NOMO-1 treated with DMSO at 0.1 percent for 48 hours (cell line): ENCODE data around the gene STK32B.

Experiments used
- DNase-seq: peaks from one replicate; lab custom pipeline; 2025; ENCODE audit not compliant: unreplicated experiment; lab: John Stamatoyannopoulos, UW

The STK32B gene

GRCh38 chr4:5503336-5503936 is 452.2 kb downstream of the STK32B start:
- no peak for DNase-seq

DNA sequence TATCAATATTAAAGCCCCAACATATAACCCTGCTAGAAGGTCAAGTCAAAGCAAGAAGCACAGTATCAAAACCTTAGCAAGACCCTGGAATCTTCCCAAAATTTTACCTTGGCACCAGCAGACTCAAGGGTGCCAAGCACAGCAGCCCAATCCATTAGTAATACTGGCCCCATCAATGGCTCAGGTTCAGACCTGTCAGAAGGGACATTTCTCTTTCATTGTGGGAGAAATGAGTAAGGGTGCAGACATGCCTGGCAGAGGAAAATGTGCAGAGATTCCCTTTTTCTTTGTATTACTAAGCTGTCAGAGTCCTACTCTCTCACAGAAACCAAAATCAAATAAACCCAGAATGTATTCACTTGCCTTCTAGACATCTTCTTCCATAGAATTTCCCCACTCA is 453.2 kb downstream of the STK32B start:
- DNase-seq: no peak

- DNase-seq: no peak
Observed at GRCh38 chr4:5510504-5510903, 459.2 kb downstream of the STK32B start.

DNA sequence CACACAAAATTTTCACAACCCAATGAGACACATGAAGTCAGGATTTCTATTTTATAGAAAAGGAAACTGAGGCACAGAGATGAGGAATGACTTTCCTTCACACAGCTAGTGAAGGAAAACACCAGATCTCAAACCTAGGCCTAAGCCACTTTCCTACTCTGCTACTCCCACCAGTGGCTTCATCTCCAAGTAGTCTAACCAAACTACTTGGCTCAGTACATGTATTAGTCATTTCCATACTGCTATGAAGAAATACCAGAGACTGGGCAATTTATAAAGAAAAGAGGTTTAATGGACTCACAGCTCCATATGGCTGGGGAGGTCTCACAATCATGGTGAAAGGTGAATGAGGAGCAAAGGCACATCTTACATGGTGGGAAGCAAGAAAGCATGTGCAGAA is 460.5 kb downstream of the STK32B start:
- DNase-seq: no peak

- no peak for DNase-seq
Observed at GRCh38 chr4:5515646-5516045, 464.4 kb downstream of the STK32B start.

DNA sequence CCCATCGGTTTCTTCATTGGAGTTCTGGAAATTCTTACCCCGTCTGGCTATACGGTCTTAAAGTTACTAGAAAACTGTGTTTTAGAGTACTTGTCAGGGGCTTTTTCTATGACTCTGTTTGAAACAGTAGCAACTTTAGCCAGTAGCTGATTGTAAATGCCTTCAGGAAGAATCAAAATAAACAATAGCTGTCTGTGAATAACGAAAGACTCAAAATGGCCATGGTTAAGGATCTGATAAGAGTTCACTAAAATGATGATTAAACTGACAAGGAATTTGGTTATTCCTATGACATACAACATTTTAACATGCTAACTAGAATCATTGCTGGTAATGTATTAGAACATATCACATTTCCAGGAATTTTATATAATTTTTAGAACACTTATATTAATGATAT is 466.1 kb downstream of the STK32B start:
- DNase-seq: no peak

GRCh38 chr4:5524446-5525299 is 473.4 kb downstream of the STK32B start:
- DNase-seq: no peak

DNA sequence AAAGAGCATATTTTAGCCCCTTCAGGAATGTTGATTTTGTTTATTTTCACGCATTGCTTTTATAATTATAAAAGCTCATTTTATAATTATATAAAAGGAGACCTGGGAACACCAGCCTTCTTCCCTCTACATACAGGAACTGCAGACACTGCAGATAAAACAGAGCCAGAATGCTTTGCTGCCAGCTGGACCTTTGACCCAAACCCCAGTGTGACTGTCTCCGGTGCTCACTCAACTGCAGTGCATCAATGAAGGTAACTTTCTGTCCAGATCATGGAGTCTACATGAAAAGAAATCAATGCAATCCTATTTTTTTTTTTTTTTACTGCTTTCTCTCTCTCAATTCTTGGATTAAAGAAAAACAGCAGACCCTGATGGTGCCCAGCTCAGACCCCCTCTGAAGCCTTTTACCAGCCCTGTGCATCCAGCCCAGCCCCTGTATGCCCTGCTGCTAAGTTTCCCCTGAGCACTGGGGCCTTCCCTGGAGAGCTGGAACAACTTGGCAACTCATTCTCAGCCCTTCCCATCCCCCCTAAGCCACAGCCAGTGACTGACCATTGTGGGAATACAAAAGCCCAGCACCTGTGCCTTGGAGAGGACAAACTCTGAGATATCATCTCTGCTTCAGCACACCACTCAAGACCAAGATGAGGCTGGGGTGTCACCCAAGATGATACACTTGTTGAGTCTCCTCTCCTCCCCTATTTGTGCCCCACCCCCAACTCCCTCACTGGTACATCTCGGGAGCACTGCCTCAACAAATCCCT is 475.0 kb downstream of the STK32B start:
- no peak for DNase-seq

- no peak for DNase-seq
Observed at GRCh38 chr4:5527211-5527610, 475.9 kb downstream of the STK32B start.

GRCh38 chr4:5528031-5528436 is 476.8 kb downstream of the STK32B start:
- no peak for DNase-seq

DNA sequence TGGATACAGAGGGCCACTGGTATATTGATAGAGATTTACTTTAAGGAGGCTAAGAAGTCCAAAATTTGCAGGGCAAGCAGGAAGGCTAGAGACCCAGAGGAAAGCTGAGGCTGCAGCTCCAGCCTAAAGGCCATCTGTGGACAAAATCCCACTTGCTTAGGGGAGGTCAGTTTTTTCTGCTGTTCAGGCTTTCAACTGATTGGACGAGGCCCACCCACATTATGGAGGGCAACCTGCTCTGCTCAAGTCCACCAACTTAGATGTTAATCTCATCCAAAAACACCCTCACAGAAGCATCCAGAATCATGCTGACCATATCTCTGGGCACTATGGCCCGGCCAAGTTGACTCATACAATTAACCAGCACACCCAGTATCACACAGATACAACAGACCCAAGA is 480.8 kb downstream of the STK32B start:
- no peak for DNase-seq

DNA sequence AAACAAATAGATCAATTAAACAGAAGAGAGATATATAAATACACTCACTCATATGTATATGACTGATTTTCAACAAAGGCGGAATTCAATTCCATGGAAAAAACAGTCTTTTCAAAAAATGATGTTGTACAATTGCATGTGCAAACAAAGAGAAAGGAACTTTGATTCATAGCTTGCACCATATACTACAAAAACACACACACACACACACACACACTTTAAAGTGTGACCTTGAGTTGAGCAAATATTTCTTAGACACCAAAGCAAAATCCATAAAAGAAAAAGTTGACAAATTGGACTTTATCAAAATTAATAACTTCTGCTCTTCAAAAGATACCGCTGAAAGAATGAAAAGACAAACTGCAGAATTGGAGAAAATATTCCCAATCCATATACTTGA is 488.3 kb downstream of the STK32B start:
- DNase-seq: no peak

DNA sequence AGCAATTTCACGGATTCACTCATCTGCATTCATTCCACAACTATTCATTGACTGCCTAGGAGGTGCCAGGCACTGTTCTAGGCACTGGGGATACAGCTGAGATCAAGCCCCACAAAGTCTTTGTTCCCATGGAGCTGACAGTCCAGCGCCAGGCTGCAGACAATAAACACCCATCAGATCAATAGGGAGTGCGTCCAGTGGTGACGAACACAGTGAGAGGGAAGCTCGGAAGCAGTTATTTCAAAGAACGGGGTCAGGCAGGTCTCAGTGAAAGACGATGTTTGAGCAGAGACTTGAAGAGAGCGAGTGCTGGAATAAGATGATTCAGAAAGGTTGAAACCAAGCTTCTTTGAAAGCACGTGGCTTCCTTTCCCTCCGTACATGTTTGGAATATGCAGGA is 489.9 kb downstream of the STK32B start:
- DNase-seq: no peak

- no peak for DNase-seq
Observed at GRCh38 chr4:5543681-5544080, 492.4 kb downstream of the STK32B start.

- no peak for DNase-seq
Observed at GRCh38 chr4:5544762-5545161, 493.5 kb downstream of the STK32B start.

GRCh38 chr4:5545271-5545670 is 494.0 kb downstream of the STK32B start:
- DNase-seq: no peak

DNA sequence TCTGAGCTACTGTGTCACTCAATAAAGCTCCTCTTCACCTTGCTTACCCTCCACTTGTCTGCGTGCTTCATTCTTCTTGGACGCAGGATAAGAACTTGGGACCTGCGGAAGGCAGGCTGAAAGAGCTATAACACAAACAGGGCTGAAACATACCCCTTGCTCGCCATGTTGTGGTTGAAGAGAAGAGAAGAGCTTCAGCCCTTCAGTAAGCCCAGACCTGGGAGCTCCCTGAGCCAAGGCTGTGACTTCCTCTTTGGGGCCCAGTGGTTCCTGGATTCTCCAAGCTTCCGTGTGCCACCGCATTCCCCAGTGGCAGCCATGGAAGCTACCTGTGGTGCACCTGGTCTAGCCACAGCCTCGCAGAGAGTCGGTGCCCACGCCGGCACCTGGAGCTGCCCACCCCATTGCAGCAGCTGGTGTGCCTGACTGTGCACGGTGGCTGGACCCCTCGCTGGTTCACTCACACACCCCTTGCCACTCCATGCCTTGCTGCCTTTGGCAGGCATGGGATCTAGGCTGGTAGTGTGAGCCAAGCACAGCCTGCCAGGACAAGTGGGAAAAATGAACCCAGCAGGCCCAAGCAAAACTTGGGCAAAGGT is 496.5 kb downstream of the STK32B start:
- DNase-seq: no peak
